Measurements from ENCODE around the gene STIP1.

GRCh38 chr11:64185693-64186491 lies at the start of gene STIP1:
- peak; percentile 83 for TF ChIP-seq POLR2A (IDR thresholded peaks at IDR 0.05; ENCODE audit: low read length)
- TF ChIP-seq GATA1 (IDR thresholded peaks at IDR 0.05; ENCODE audit: low read depth, low read length): no peak

Data from erythroblast (primary cell).